HEK293 (cell line): Measurements from ENCODE around the gene SRRM4.

Experiments used
- CTCF ChIA-PET: fragments of 350-600 bp; formaldehyde crosslinking; extraction: SDS; loops from one replicate; lab custom pipeline; 2021; ENCODE audit warnings: antibody characterized with exemption; lab: Yijun Ruan, JAX
- POLR2A ChIA-PET: fragments of 300-600 bp; formaldehyde crosslinking; extraction: SDS; loops from one replicate; lab custom pipeline; 2020; ENCODE audit warnings: antibody characterized with exemption, inconsistent platforms; lab: Yijun Ruan, JAX
- H3K27ac ChIP-seq: fragments of 200-500 bp; sonication (Bioruptor generic); 2 replicates; pipeline ENCODE4 v1.5.1; 2014; ENCODE audit warnings: low read depth, low read length, control low read depth, inconsistent platforms; ENCODE audit errors: extremely low read depth
- H3K36me3 ChIP-seq, 2 experiments: fragments of 200-500 bp in 1 of 2; sonication (Bioruptor generic) in 1 of 2; 1 replicate in 1 of 2; 2 replicates in 1 of 2; pipeline ENCODE4 v1.5.1; 2014 to 2017; ENCODE audit warnings: inconsistent platforms in 2 of 2, low read length in 2 of 2; ENCODE audit not compliant: control insufficient read depth in 2 of 2, insufficient read depth in 1 of 2
- H3K4me1 ChIP-seq: fragments of 200-500 bp; sonication (Bioruptor generic); 2 replicates; pipeline ENCODE4 v1.5.1; 2014; ENCODE audit warnings: mild to moderate bottlenecking, low read length, inconsistent platforms; ENCODE audit not compliant: control insufficient read depth, insufficient read depth
- H3K4me3 ChIP-seq: 2 replicates; pipeline ENCODE4 v1.5.1; 2011; ENCODE audit warnings: low read depth, mild to moderate bottlenecking, control low read depth, low read length, moderate library complexity
- H3K9me3 ChIP-seq: fragments of 200-500 bp; sonication (Bioruptor generic); 2 replicates; pipeline ENCODE4 v1.5.1; 2014; ENCODE audit warnings: low read depth, low read length, inconsistent platforms; ENCODE audit not compliant: control insufficient read depth, insufficient read depth
- CTCF ChIP-seq: fragments of 450-650 bp; formaldehyde crosslinking; IDR thresholded peaks from 2 replicates; pipeline ENCODE4 v1.5.1; 2016; ENCODE audit warnings: missing biosample characterization, missing genetic modification characterization
- REPIN1 ChIP-seq: fragments of 450-650 bp; formaldehyde crosslinking; IDR thresholded peaks from 2 replicates; pipeline ENCODE4 v1.5.1; 2017; ENCODE audit warnings: missing biosample characterization, missing genetic modification characterization, low read depth
- SP7 ChIP-seq: fragments of 450-650 bp; formaldehyde crosslinking; IDR thresholded peaks from 2 replicates; pipeline ENCODE4 v1.5.1; 2016; ENCODE audit warnings: missing biosample characterization, missing genetic modification characterization
- ZNF133 ChIP-seq: fragments of 450-650 bp; formaldehyde crosslinking; IDR thresholded peaks from 2 replicates; pipeline ENCODE4 v1.5.1; 2016; ENCODE audit warnings: missing biosample characterization, missing genetic modification characterization
- ZNF18 ChIP-seq: fragments of 450-650 bp; formaldehyde crosslinking; IDR thresholded peaks from 2 replicates; pipeline ENCODE4 v1.5.1; 2016; ENCODE audit warnings: missing biosample characterization, missing genetic modification characterization
- ZNF202 ChIP-seq: fragments of 450-650 bp; formaldehyde crosslinking; IDR thresholded peaks from 2 replicates; pipeline ENCODE4 v1.5.1; 2016; ENCODE audit warnings: missing biosample characterization, missing genetic modification characterization, borderline replicate concordance
- ZNF211 ChIP-seq: fragments of 450-650 bp; formaldehyde crosslinking; IDR thresholded peaks from 2 replicates; pipeline ENCODE4 v1.5.1; 2016; ENCODE audit warnings: low read depth, missing biosample characterization, missing genetic modification characterization
- ZNF239 ChIP-seq: fragments of 450-650 bp; formaldehyde crosslinking; IDR thresholded peaks from 2 replicates; pipeline ENCODE4 v1.5.1; 2016; ENCODE audit warnings: missing biosample characterization, missing genetic modification characterization
- ZNF341 ChIP-seq: fragments of 450-650 bp; formaldehyde crosslinking; IDR thresholded peaks from 2 replicates; pipeline ENCODE4; 2016; ENCODE audit warnings: low read depth, missing biosample characterization, missing genetic modification characterization
- ZNF473 ChIP-seq: fragments of 450-650 bp; formaldehyde crosslinking; IDR thresholded peaks from 2 replicates; pipeline ENCODE4 v1.5.1; 2017; ENCODE audit warnings: missing biosample characterization, missing genetic modification characterization
- ZNF514 ChIP-seq: fragments of 450-650 bp; formaldehyde crosslinking; IDR thresholded peaks from 2 replicates; pipeline ENCODE4 v1.5.1; 2016; ENCODE audit warnings: missing biosample characterization, missing genetic modification characterization
- ZNF548 ChIP-seq: fragments of 450-650 bp; formaldehyde crosslinking; IDR thresholded peaks from 2 replicates; pipeline ENCODE4 v1.5.1; 2016; ENCODE audit warnings: missing biosample characterization, missing genetic modification characterization
- ZNF658 ChIP-seq: fragments of 450-650 bp; formaldehyde crosslinking; IDR thresholded peaks from 2 replicates; pipeline ENCODE4; 2016; ENCODE audit warnings: missing biosample characterization, missing genetic modification characterization
- ZNF768 ChIP-seq: fragments of 450-650 bp; formaldehyde crosslinking; IDR thresholded peaks from 2 replicates; pipeline ENCODE4 v1.5.1; 2018; ENCODE audit warnings: missing biosample characterization, mild to moderate bottlenecking, missing genetic modification characterization
- ZSCAN5A ChIP-seq: fragments of 450-650 bp; formaldehyde crosslinking; IDR thresholded peaks from 2 replicates; pipeline ENCODE4 v1.5.1; 2016; ENCODE audit warnings: missing biosample characterization, missing genetic modification characterization

SRRM4 gene

GRCh38 chr12:119181944-119182343 lies 200.6 kb downstream of the SRRM4 start:
- ChIA-PET CTCF (no interaction called here), POLR2A (no interaction called here)
- H3K27ac ChIP-seq = no peak overlapping the region

GRCh38 chr12:119182701-119183493 lies 201.6 kb downstream of the SRRM4 start:
- no peak overlapping the region for H3K4me3 ChIP-seq
- ChIA-PET CTCF (no interaction called here), POLR2A (no interaction called here)
- H3K36me3 ChIP-seq = peaks cover 0 to 18% of the 10 kb centered on the region in 2 experiments; a peak in 1 of 3 replicates
- TF ChIP-seq REPIN1 (tag by site-specific recombination) = no peak
- TF ChIP-seq SP7 (tag by site-specific recombination) = no peak
- TF ChIP-seq ZNF239 (tag by site-specific recombination) = peak; percentile 93
- no peak for TF ChIP-seq ZNF133
- no peak for TF ChIP-seq CTCF
- TF ChIP-seq ZNF658 = no peak
- H3K4me1 ChIP-seq = no peaks in the 10 kb centered on the region; the same call in 1 of the 2 replicates
- H3K9me3 ChIP-seq = no peaks in the 10 kb centered on the region
- H3K27ac ChIP-seq = no peak overlapping the region

More at GRCh38 chr12:119181944-119182343, 200.6 kb downstream of the SRRM4 start:
- Histone ChIP-seq H3K4me3 (no peak overlapping the region), H3K4me1 (no peaks in the 10 kb centered on the region; the same call in 1 of the 2 replicates), H3K36me3 (peaks cover 0 to 10% of the 10 kb centered on the region in 2 experiments; a peak in 1 of 3 replicates), H3K9me3 (no peaks in the 10 kb centered on the region)
- TF ChIP-seq ZNF341 = no peak

GRCh38 chr12:119183942-119184695 lies 202.8 kb downstream of the SRRM4 start:
- H3K4me1 ChIP-seq = no peaks in the 10 kb centered on the region
- no peak overlapping the region for H3K4me3 ChIP-seq
- POLR2A ChIA-PET = no interaction called here
- H3K27ac ChIP-seq = no peak overlapping the region
- H3K36me3 ChIP-seq = peaks cover 0 to 28% of the 10 kb centered on the region in 2 experiments; a peak in 1 of 3 replicates
- CTCF ChIA-PET = no interaction called here
- no peaks in the 10 kb centered on the region for H3K9me3 ChIP-seq
- TF ChIP-seq ZNF18 (tag by site-specific recombination) (no peak), ZNF211 (tag by site-specific recombination) (no peak), ZNF768 (tag by site-specific recombination) (0 out of 2 replicates have a peak, but pooled peaks have one; percentile 17), ZNF202 (tag by site-specific recombination) (no peak), ZNF514 (tag by site-specific recombination) (no peak), ZNF548 (tag by site-specific recombination) (no peak), ZSCAN5A (tag by site-specific recombination) (no peak), ZNF473 (no peak)
- TF ChIP-seq, all 188 proteins: peak for 1
